Motor neuron (in vitro differentiated cells): Measurements from ENCODE around the gene TNKS1BP1. TPM values are rescaled to one million over a fixed set of nuclear protein-coding genes. Genes with fewer than 3 reads are reported as not detected.

ENCODE experiments used
- ATAC-seq, 8 experiments: fragments of 200-7000 bp; cut with Tn5 transposase; replicated peaks in 6 of 8; 2 replicates each; pipeline ENCODE4 v1.8.0; 2021; ENCODE audit warnings: mild to moderate bottlenecking in 8 of 8, moderate library complexity in 8 of 8
- H3K27ac ChIP-seq, 2 donors: fragments of 250-450 bp; sonication (Bioruptor Pico); 2 replicates each; pipeline ENCODE4 v1.9.0; 2021; ENCODE audit warnings: antibody characterized with exemption in 2 of 2, mild to moderate bottlenecking in 2 of 2, moderate library complexity in 1 of 2
- H3K4me1 ChIP-seq, 2 donors: fragments of 250-450 bp; sonication (Bioruptor Pico); replicated peaks in 1 of 2; 2 replicates each; pipeline ENCODE4 v1.6.1; 2021; ENCODE audit warnings: antibody characterized with exemption in 2 of 2, mild to moderate bottlenecking in 2 of 2, moderate library complexity in 1 of 2
- H3K4me3 ChIP-seq, 5 donors: fragments of 250-450 bp; sonication (Bioruptor Pico); 2 replicates each; pipeline ENCODE4 v1.9.0; 2021; ENCODE audit warnings: antibody characterized with exemption in 5 of 5, mild to moderate bottlenecking in 5 of 5, moderate library complexity in 4 of 5
- WGBS, 10 experiments: fragments of 450-650 bp; shearing (Covaris generic); methylation state at CpG; one replicate each; pipeline ENCODE4 v1.0.0; 2022; 5-methylcytosine and 5-hydroxymethylcytosine counted together
- in situ Hi-C, 9 experiments: fragments of 400-800 bp; cut with MboI; loops; one replicate each; pipeline ENCODE4 v1.15.0; 2021; ENCODE audit warnings: low sequenced_read_pairs in 9 of 9, low pct_unique_long_range_greater_than_20kb in 2 of 9; ENCODE audit not compliant: unreplicated experiment in 9 of 9
- total RNA-seq, 8 experiments: library from RNA; unstranded; fragments of 300-600 nt; gene quantifications; 2 replicates each; pipeline versions ENCODE4 v1.2.3 to v1.2.4, GENCODE V29; 2022

Gene TNKS1BP1
- total RNA-seq, 8 experiments from 2014 or later: 28.4 to 104 (median 55.4) TPM

DNA sequence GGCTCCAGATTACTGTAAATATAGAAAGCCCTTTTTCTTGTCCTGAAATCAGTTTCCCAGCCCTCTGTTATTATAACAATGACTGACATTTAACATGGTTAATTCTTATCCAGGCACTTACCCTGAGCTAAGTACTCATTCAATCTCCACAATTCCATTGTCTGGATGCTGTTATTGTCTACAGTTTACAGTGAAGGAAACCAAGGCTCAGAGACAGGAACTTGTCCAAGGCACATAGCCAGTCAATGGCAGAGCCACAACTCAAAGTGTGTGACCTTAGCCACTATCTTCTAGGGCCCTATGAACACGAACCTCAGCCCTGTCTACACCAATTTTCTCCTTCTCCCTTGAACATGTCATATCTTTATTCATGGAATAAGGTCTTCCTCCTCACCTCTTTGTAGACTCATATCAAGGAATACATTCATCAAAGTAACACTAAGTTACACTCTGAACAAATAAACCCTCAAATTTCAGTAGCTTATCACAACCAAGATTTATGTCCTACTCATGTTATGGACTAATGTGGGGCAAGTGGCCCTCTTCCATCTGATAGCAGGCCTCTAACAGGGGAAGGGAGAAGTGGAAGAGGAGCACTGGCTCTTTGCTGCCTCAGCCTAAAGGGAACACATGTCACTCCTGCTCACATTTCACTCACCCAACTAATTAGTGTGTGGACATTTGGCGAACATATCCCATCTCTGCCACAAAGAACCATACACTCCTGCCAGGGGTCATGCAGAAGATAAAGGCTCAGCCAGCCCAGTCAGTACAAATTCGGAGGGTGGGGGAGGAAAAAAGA is 48.4 kb downstream of the TNKS1BP1 start:
- ATAC-seq: no peak
- Histone ChIP-seq H3K4me3 (no peak overlapping the region), H3K4me1 (peaks cover 9% of the 10 kb centered on the region in 2 donors), H3K27ac (no peak overlapping the region)
- in situ Hi-C loops: loop anchor here in 1 of 9 experiments (10.0 kb wide), 1 partner anchor 152 kb away; no protein-coding TSS in a partner anchor
- WGBS, 10 experiments: 0 to 100% (median 60%) methylated on average over 1 to 2 of the region's 3 CpGs; no CpG with 5 or more reads in 3 of the 10 experiments

- H3K4me3 ChIP-seq: no peak overlapping the region
- H3K4me1 ChIP-seq: peaks cover 9% of the 10 kb centered on the region in 2 donors
- in situ Hi-C loops: loop anchor here in 1 of 9 experiments (10.0 kb wide), 1 partner anchor 151 kb away; no protein-coding TSS in a partner anchor
- no peak overlapping the region for H3K27ac ChIP-seq
- WGBS, 10 experiments: 50 to 100% (median 86%) methylated on average over 1 to 3 of the region's 3 CpGs; no CpG with 5 or more reads in 5 of the 10 experiments
- ATAC-seq: no peak
Observed at GRCh38 chr11:57275582-57275981, 49.2 kb downstream of the TNKS1BP1 start.

GRCh38 chr11:57274904-57275498 is 49.8 kb downstream of the TNKS1BP1 start:
- WGBS, 10 experiments: 0 to 57% (median 14%) methylated on average over 1 of the region's 1 CpG; no CpG with 5 or more reads in 5 of the 10 experiments
- in situ Hi-C loops: loop anchor here in 3 of 9 experiments (10.0 to 25.0 kb wide), 3 partner anchors 150 to 1338 kb away; partner anchors contain the start of gene OR5I1 (in 1 of the 3)
- peaks cover 9% of the 10 kb centered on the region in 2 donors for H3K4me1 ChIP-seq
- H3K4me3 ChIP-seq: no peak overlapping the region
- no peak for ATAC-seq
- no peak overlapping the region for H3K27ac ChIP-seq

GRCh38 chr11:57273448-57274058 is 51.2 kb downstream of the TNKS1BP1 start:
- in situ Hi-C loops: loop anchor here in 3 of 9 experiments (10.0 to 25.0 kb wide), 3 partner anchors 149 to 1336 kb away; partner anchors contain the start of gene OR5I1 (in 1 of the 3)
- no peak overlapping the region for H3K27ac ChIP-seq
- H3K4me1 ChIP-seq: peaks cover 9% of the 10 kb centered on the region in 2 donors
- ATAC-seq: no peak
- 11 to 86% (median 78%) methylated on average over 1 to 4 of the region's 4 CpGs; no CpG with 5 or more reads in 2 of the 10 experiments for WGBS, 10 experiments
- no peak overlapping the region for H3K4me3 ChIP-seq

- peak in 2 of 8 experiments; percentile 16 to 35 for ATAC-seq
- WGBS, 10 experiments: 0 to 86% (median 58%) methylated on average over 1 to 3 of the region's 3 CpGs; no CpG with 5 or more reads in 2 of the 10 experiments
- no peak overlapping the region for H3K4me3 ChIP-seq
- no peak overlapping the region for H3K27ac ChIP-seq
- in situ Hi-C loops: loop anchor here in 3 of 9 experiments (10.0 to 25.0 kb wide), 3 partner anchors 145 to 1332 kb away; partner anchors contain the start of gene OR5I1 (in 1 of the 3)
- no peaks in the 10 kb centered on the region for H3K4me1 ChIP-seq
Observed at GRCh38 chr11:57269571-57270021, 55.2 kb downstream of the TNKS1BP1 start.

GRCh38 chr11:57266157-57266556 is 58.6 kb downstream of the TNKS1BP1 start:
- Histone ChIP-seq H3K27ac (no peak overlapping the region), H3K4me1 (no peaks in the 10 kb centered on the region), H3K4me3 (no peak overlapping the region)
- ATAC-seq: no peak
- in situ Hi-C loops: loop anchor here in 2 of 9 experiments (25.0 kb wide), 2 partner anchors 429 to 1329 kb away; partner anchors contain the start of gene OR5I1 (in 1 of the 2)

GRCh38 chr11:57263351-57263750 is 61.4 kb downstream of the TNKS1BP1 start:
- 32 to 90% (median 47%) methylated on average over 1 to 7 of the region's 7 CpGs; no CpG with 5 or more reads in 1 of the 10 experiments for WGBS, 10 experiments
- in situ Hi-C loops: loop anchor here in 2 of 9 experiments (25.0 kb wide), 2 partner anchors 426 to 1326 kb away; partner anchors contain the start of gene OR5I1 (in 1 of the 2)
- ATAC-seq: no peak
- Histone ChIP-seq H3K4me1 (no peaks in the 10 kb centered on the region), H3K4me3 (no peak overlapping the region), H3K27ac (no peak overlapping the region)

DNA sequence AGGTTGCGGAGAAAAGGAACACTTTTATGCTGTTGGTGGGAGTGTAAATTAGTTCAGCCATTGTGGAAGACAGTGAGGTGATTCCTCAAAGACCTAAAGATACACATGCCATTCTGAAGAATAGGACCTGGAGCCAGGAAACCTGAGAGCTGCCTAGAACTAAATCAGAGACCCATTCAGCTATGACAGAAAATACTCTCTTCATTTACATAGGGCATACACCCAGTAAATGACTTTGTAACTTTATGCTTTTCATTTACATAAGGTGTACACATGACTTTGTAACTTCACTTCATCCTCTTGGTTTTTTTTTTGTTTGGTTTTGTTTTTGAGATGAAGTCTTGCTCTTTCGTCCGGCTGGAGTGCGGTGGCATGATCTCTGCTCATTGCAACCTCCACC is 62.6 kb downstream of the TNKS1BP1 start:
- WGBS, 10 experiments: 0 to 100% (median 67%) methylated on average over 1 to 4 of the region's 4 CpGs; no CpG with 5 or more reads in 1 of the 10 experiments
- in situ Hi-C loops: loop anchor here in 2 of 9 experiments (25.0 kb wide), 2 partner anchors 425 to 1325 kb away; partner anchors contain the start of gene OR5I1 (in 1 of the 2)
- no peak overlapping the region for H3K4me3 ChIP-seq
- no peak overlapping the region for H3K27ac ChIP-seq
- H3K4me1 ChIP-seq: no peaks in the 10 kb centered on the region
- peak in 3 of 8 experiments; percentile 77 to 96 (median 94) for ATAC-seq

GRCh38 chr11:57260937-57261783 is 63.6 kb downstream of the TNKS1BP1 start:
- ATAC-seq: no peak
- in situ Hi-C loops: loop anchor here in 2 of 9 experiments (25.0 kb wide), 2 partner anchors 424 to 1324 kb away; partner anchors contain the start of gene OR5I1 (in 1 of the 2)
- Histone ChIP-seq H3K27ac (no peak overlapping the region), H3K4me3 (no peak overlapping the region), H3K4me1 (no peaks in the 10 kb centered on the region)
- 0 to 100% (median 69%) methylated on average over 1 to 4 of the region's 5 CpGs for WGBS, 10 experiments

DNA sequence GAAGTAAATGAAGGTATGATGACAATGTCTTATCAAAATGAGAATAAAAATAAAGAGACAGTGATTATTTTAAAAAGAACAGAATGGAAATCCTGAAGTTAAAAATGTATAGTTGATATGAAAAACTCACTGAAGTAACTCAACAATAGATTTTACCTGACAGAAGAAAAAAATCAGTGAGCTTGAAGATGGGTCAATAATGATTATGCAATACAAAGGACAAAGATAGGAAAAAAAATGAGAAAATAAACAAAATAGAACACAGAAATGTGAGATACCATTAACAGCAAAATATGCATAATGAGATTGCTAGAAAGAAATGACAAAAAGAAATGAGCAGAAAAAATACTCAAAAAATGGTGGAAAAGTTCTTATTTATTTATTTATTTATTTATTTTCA is 68.6 kb downstream of the TNKS1BP1 start:
- in situ Hi-C loops: loop anchor here in 5 of 9 experiments (10.0 to 25.0 kb wide), 4 partner anchors 141 to 1319 kb away; partner anchors contain the start of gene OR5I1 (in 1 of the 5)
- no peak overlapping the region for H3K27ac ChIP-seq
- ATAC-seq: no peak
- H3K4me3 ChIP-seq: no peak overlapping the region
- H3K4me1 ChIP-seq: no peaks in the 10 kb centered on the region

GRCh38 chr11:57255618-57256017 is 69.1 kb downstream of the TNKS1BP1 start:
- 0 to 57% (median 13%) methylated on average over 1 of the region's 1 CpG; no CpG with 5 or more reads in 2 of the 10 experiments for WGBS, 10 experiments
- ATAC-seq: peak in 4 of 8 experiments; percentile 18 to 58 (median 39)
- Histone ChIP-seq H3K4me1 (no peaks in the 10 kb centered on the region), H3K27ac (no peak overlapping the region), H3K4me3 (no peak overlapping the region)
- in situ Hi-C loops: loop anchor here in 5 of 9 experiments (10.0 to 25.0 kb wide), 4 partner anchors 141 to 1318 kb away; partner anchors contain the start of gene OR5I1 (in 1 of the 5)
